Esophagus mucosa (tissue), 1 donor: ENCODE results near the gene CDY1. TPM values are rescaled to one million over a fixed set of nuclear protein-coding genes. Genes with fewer than 3 reads are reported as not detected.
"Not testable (repeated sequence)": the region's sequence is repeated elsewhere in the genome, so short reads cannot be mapped to it uniquely, and the experiment has no call there.

Source experiments
- ATAC-seq: fragments of 200-7000 bp; cut with Tn5 transposase; one replicate; pipeline ENCODE4 v1.9.1; 2020
- total RNA-seq: library from RNA; stranded (reverse); gene quantifications from one replicate; pipeline ENCODE4 v1.2.4, GENCODE V29; 2023
- donor health status: DM: yes; HTN: yes; CAD: no.

CDY1 gene, protein sequence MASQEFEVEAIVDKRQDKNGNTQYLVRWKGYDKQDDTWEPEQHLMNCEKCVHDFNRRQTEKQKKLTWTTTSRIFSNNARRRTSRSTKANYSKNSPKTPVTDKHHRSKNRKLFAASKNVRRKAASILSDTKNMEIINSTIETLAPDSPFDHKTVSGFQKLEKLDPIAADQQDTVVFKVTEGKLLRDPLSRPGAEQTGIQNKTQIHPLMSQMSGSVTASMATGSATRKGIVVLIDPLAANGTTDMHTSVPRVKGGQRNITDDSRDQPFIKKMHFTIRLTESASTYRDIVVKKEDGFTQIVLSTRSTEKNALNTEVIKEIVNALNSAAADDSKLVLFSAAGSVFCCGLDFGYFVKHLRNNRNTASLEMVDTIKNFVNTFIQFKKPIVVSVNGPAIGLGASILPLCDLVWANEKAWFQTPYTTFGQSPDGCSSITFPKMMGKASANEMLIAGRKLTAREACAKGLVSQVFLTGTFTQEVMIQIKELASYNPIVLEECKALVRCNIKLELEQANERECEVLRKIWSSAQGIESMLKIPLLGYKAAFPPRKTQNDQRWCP
- not detected for total RNA-seq

DNA sequence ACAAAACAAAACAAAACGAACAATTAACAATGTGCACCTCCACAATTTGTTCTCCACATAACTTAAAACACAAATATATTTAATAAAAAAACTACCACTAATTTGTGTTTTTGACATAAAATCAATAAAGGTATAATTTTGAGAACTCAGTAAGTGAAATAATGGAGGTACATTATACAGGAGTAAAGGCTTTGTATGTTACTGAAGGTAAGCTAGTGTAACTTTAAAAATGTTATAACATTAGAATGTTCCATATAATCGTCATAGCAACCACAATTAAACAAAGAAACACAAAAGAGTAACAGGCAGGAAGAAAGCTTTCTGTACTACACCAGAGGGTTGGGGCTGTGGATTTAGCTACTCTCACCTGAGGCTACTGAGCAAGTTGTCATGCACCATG lies at the start of gene CDY1:
Gene CDY1 (plus strand): TSS at position 301 of the 400 bp plus-strand sequence. CDS start 326 bp downstream, outside the sequence.
- not testable (repeated sequence) for ATAC-seq

DNA sequence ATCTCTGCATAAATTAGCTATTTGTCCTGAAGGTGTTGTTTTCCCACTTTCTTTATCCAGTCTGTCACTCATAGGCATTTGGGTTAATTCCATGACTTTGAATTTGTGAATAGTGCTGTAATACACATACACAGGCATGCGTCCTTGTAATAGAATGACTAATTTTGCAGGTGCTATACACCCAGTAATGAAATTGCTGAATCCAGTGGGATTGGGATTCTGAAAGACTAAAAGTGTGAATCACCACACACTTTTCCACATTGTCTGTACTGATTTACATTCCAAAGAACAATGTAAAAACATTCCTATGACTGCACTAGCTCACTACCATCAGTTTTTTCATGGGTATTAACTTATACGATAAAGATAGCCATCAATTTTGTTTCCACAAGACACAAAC lies 28.6 kb upstream of the CDY1 start:
- not testable (repeated sequence) for ATAC-seq

GRCh38 chrY:25620209-25620608 lies 1.7 kb upstream of the CDY1 start:
- ATAC-seq: not testable (repeated sequence)

GRCh38 chrY:25626524-25626923 lies 4.6 kb downstream of the CDY1 start:
- ATAC-seq: not testable (repeated sequence)

DNA sequence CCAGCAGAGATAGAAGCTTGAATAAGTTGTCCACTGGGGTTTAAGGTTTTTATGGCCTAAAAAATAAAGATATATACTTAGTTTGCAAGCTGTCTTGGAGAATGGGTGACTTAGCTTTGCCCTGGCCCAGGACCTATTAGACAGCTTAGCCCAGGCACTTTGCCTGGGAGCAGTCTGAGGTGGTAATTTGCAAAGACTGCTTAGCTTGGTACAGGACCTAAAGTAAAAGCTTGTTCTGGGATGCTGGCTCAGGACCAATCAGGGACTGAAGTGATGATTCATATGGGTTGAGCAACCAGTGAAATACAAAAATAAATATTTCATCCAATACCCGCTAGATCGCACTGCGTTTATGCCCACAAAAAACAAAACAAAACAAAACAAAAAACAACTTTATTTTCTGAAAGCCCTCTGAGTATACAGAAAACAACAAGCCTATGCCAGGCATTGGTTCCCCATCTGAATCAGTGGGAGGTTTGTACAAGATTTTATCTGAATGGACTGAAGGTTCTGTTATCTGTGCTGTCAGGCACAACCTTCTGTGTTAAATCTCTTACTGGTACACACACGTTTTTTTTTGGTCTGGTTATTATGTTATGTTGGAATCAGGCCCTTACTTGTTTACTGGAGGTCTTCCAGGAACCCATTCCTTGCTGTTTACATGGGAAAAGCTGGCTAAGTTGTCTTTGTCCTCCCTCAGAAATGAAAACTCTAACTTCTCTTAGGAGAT lies 8.6 kb downstream of the CDY1 start:
- not testable (repeated sequence) for ATAC-seq

DNA sequence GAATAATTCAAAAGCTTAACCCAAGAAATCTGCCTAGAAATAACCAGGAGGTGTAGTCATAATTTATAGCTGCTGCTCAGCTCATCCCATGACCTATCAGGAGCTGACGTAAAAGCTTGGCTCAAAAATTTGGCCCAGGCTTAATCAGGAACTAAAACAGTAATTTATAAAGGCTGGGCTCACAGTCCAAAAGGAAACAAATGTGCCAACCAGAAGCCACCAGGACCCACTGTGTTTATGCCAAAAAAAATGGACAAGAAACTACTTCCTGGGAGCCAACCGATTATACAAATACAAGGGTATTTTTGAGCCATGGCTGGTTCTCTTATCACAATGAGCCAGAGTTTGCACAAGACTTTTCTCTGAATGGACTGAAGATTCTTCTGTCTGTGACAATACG lies 17.9 kb downstream of the CDY1 start:
- not testable (repeated sequence) for ATAC-seq

DNA sequence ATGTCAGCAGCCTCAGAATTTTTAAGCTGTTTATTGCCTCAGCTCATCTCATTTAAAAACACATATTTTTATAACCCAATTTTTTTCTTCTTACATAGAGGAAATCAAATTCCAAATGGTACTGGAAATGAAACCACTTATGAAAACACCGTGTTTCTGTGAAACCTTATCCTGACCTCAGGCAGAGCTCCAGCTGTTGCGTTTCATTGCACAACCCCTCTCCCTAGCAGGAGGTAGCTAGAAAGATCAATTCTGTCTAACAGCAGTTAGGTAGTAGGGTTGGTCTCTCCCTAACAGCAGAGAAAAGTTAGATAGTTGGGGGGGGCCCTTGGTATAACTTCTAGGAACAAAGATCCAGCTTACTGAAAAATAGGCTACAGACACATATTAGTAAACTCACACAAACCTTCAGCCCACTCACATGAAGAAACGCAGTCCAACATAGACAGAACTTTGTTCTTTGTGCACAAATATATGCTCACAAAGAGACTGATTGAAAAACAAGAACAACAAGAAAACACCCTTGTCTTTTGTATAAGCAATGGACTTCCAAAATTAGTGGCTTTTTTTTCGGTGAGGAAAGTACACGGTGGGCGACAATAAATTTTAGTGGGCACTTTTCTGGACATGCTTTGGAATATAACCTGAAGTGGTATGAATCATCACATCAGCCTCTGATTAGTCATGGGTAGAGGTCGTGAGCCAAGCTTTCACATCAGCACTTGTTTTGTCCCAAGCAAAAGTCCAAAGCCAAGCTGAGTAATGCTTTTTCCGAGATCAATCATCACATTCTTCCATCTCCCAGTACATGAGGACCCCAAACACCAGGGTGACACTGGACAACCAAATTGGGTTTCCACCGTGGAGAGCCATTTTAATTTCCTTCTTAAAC lies 21.4 kb downstream of the CDY1 start:
- ATAC-seq: not testable (repeated sequence)
